ENCODE results near the gene NCS1.

Gene NCS1

DNA sequence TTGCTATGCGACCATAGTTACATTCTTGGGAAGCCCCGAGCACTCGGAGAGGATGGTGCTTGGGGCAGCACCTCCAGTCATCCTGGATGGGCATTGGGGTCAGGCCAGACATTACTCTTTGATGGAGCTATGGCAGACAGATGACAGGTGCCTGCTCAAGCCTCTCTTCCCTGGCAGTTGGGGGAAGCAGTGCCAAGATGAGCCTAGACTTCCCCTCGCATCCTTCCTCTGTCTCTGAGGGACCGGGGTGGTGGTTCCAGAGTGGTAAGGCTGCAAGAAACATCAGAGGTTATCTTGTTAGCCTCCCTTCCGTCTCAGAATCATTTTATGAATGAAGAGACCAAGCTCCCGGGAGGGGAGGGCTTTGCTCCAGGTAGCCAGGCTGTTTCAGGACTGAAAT lies 90.6 kb downstream of the NCS1 start:
- DNase-seq (ENCODE audit: low read depth, low spot score) = no peak
- ChIA-PET CTCF (interaction anchor here (1.0 to 1.4 kb wide), 3 partner anchors 15 to 27 kb away, joined by 3 to 5 read pairs (median 4); no protein-coding TSS in a partner anchor), POLR2A (no interaction called here)
- no peak overlapping the region for H3K4me3 ChIP-seq (ENCODE audit: low read depth, low read length)
- TF ChIP-seq, protein P1, sequence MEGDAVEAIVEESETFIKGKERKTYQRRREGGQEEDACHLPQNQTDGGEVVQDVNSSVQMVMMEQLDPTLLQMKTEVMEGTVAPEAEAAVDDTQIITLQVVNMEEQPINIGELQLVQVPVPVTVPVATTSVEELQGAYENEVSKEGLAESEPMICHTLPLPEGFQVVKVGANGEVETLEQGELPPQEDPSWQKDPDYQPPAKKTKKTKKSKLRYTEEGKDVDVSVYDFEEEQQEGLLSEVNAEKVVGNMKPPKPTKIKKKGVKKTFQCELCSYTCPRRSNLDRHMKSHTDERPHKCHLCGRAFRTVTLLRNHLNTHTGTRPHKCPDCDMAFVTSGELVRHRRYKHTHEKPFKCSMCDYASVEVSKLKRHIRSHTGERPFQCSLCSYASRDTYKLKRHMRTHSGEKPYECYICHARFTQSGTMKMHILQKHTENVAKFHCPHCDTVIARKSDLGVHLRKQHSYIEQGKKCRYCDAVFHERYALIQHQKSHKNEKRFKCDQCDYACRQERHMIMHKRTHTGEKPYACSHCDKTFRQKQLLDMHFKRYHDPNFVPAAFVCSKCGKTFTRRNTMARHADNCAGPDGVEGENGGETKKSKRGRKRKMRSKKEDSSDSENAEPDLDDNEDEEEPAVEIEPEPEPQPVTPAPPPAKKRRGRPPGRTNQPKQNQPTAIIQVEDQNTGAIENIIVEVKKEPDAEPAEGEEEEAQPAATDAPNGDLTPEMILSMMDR (IDR thresholded peaks at IDR 0.05; ENCODE audit: insufficient read depth, low read length, missing control alignments) = no peak

DNA sequence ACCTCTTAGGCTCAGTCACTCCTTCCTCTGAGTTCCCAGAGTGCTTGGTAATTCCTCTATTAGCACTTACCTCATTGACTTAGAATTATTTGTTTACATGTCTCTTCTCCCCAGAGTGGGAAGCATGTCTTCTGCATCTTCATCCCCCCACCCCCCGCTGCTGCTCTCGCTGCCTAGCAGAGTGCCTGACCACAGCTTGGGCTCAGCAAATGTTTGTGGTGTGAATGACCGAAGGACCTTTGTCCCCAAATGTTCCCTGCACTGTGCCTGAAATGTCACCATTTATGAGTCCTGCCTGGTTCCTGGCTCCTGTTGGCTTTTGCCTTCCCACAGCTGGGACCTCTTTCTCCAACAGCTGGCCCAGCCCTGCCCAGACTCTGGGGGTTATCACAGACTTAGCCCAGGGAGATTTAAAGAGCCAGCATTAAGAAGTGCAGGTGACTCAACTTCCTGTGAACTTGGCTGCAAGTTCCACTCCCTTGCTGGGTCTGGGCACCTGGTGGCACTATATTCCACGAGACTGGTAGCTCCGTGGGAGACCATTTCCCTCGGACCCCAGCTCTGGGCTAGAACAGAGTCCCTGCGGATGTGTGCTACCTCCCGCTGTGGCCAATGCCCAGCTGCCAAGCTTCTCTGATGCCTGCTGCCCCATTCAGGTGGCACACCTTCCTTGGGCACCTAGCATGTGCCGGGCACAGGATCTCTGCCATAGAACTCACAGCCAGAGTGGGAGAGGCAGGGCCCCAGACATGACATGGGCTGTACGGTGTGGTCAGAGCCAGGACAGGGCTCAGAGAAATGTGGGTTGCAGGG lies 91.6 kb downstream of the NCS1 start:
- DNase-seq (ENCODE audit: low read depth, low spot score) = no peak
- ChIA-PET POLR2A (no interaction called here), CTCF (interaction anchor here (1.0 to 1.4 kb wide), 3 partner anchors 16 to 28 kb away, joined by 3 to 5 read pairs (median 3); no protein-coding TSS in a partner anchor)
- TF ChIP-seq, protein P1 (IDR thresholded peaks at IDR 0.05; ENCODE audit: insufficient read depth, low read length, missing control alignments) = no peak
- no peak overlapping the region for H3K4me3 ChIP-seq (ENCODE audit: low read depth, low read length)

DNA sequence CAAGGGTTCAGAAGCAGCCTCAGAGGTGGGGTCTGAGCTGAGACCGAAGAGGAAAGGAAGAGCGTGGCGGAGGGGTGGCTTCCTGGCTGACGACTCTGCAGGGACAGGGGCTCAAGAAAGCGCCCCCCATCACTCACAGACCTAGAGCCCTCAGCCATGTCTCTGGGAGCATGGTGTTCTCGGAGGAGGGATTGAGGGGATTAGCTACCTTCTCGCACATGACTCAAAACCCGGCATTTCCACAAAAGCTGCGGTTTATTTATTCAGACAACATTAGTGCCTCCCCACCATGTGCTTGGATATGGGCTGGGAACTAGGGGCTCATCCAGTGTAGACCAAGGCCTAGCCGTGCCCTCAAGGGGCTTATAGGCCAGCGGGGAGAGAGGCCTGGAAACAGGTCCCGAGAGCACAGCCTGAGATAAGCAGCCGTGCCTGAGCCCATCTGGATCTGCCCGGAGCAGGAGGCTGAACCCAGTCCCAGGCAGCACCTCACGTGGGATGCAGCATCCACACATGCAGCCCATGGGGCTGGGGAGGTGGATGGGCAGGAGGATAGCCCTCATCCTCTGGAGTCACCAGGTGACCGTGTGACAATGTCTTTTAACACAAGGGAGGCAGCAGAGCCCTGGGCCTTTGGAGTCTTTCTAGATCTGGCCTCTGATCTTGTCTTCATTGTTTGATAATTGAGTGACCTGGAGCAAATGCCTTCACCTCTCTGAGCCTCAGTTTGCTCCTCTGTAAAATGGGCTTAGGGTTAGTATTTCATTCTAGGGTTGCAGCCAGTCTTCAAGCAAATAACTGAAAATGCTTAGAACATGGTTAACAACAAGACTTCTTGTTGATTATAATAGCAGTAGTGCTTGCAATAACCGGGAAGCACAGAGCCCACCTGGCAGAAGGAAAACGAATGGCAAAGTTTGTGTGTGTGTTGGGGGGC lies 92.5 kb downstream of the NCS1 start:
- TF ChIP-seq, protein P1 (IDR thresholded peaks at IDR 0.05; ENCODE audit: insufficient read depth, low read length, missing control alignments) = no peak
- CTCF ChIA-PET = interaction anchor here (1.3 kb wide), 1 partner anchor 22 kb away, joined by 3 read pairs; no protein-coding TSS in a partner anchor
- POLR2A ChIA-PET = no interaction called here
- no peak overlapping the region for H3K4me3 ChIP-seq (ENCODE audit: low read depth, low read length)
- no peak for DNase-seq (ENCODE audit: low read depth, low spot score)

DNA sequence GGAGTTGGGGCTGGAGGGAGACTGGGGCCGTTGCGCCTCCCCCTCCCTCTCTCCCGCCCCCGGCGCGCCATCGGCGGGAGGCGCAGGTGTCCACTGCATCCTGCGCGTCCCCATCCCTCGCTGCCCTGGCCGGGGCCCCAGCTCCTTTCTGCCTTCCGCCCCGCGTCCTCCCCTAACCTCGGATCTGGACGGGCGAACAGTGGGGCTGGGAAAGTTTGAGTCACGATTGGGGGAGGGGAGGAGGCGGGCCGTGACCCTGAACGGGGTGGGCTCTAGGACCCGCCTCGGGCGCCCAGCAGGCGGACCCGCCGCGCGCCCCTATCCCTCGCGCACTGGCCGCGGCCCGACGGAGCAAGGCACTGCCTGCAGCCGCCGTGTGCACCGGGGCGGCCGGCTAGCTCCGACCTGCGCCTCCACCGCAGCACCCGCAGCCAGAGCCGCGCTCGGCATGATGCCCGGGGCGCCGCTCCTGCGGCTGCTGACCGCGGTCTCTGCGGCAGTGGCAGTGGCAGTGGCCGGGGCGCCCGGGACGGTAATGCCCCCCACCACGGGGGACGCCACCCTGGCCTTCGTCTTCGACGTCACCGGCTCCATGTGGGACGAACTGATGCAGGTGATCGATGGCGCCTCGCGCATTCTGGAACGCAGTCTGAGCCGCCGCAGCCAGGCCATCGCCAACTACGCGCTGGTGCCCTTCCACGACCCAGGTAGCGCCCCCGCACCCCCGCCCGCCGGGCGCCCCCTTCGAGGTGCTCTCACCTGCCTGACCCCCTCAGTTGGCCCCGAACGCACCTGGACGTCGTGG lies 93.4 kb downstream of the NCS1 start, which contains the start of gene HMCN2:
Gene HMCN2, plus strand, starts transcription at position 330 of the 805 bp plus-strand sequence. Its CDS starts 119 bp downstream, at position 449.
- ChIA-PET POLR2A (no interaction called here), CTCF (no interaction called here)
- TF ChIP-seq, protein P1 (IDR thresholded peaks at IDR 0.05; ENCODE audit: insufficient read depth, low read length, missing control alignments) = no peak
- no peak for DNase-seq (ENCODE audit: low read depth, low spot score)
- no peak within 1 kb of the TSS for H3K4me3 ChIP-seq (ENCODE audit: low read depth, low read length)

DNA sequence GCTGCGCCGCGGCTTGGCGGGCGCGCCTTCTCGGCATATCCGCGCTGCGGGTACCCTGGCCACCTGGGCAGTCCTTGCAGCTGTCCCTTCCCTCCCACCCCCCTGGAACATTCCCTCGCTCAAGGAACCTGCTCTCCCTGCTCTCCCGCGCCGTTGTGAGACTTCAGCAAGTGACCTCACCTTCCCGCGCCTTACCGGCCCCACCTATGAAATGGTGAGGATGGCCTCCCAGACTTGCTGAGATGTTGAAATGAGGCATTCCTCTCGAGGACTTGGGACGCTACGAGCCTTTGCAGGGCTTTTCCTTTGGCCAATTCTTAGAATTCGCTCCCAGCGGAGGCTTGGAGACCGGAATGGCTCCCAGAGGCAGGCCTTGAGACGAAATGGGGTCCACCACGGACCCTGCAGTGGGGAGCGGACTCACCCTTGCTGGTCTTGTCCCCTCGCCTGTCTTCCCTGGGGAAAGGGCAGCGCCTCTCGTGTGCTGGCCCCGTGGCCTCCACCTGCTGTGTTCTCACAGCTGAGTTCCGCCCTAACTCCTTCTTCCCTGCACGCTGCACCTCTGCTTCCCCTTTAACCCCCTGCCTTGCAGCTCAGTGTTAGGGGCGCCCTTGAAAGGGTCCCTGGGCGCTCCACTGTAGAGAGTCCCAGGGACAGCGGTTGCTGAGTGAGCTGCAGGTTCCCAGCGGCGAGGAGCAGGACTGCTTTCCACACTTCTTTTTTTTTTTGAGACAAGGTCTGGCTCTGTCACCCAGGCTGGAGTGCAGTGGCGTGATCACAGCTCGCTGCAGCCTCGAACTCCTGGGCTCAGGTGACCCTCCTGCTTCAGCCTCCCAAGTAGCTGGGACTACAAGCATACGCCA lies 94.3 kb downstream of the NCS1 start:
- POLR2A ChIA-PET = no interaction called here
- H3K4me3 ChIP-seq (ENCODE audit: low read depth, low read length) = no peak overlapping the region
- TF ChIP-seq, protein P1 (IDR thresholded peaks at IDR 0.05; ENCODE audit: insufficient read depth, low read length, missing control alignments) = no peak
- no peak for DNase-seq (ENCODE audit: low read depth, low spot score)
- CTCF ChIA-PET = interaction anchor here (0.6 to 1.5 kb wide), 2 partner anchors 24 to 190 kb away, joined by 3 read pairs; no protein-coding TSS in a partner anchor

All from AG04449 (cell line).